Esophagus muscularis mucosa (tissue), 3 donors: ENCODE results near the gene CYBC1.

Experiments used
- POLR2A ChIP-seq: fragments of 450-650 bp; IDR thresholded peaks from one replicate; pipeline ENCODE4 v1.6.1; 2017; ENCODE audit warnings: antibody characterized with exemption, moderate library complexity, mild to moderate bottlenecking, low read depth
- POLR2AphosphoS5 ChIP-seq, 2 donors: sonication (generic); formaldehyde crosslinking; IDR thresholded peaks; one replicate each; pipeline ENCODE4 v1.6.1; 2017; ENCODE audit warnings: antibody characterized with exemption in 2 of 2
- TF ChIP-seq, protein P1 (sequence below), 3 experiments: fragments of 200-600 bp in 2 of 3; fragments of 450-650 bp in 1 of 3; sonication (generic) in 2 of 3; IDR thresholded peaks; one replicate each; pipeline ENCODE4 v1.5.1; 2017 to 2019; ENCODE audit warnings: antibody characterized with exemption in 3 of 3, mild to moderate bottlenecking in 2 of 3, moderate library complexity in 1 of 3

DNA sequence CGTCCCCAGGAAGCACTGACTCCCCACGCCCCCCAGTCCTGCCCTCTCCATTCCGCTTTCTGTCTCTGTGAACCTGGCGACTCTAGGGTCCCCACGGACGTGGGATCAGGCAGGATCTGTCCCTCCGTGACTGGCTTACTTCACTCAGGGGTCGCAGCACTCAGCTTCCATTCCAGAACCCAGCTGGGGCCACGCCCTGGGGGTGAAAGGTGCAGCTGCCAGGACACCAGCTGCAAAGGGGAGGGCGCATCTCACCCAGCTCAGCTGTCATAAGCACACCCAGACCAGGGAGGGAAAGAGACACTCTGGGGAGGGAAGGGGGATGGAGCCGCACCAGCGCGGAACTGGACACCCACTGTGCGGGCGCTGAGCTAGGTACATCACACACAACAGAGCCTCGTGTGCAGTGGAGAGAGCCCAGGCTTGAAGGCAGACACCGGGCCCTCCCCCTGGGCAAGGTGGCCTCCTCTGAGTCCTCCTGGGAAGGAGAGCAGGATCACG is 50.9 kb downstream of the CYBC1 start:
- TF ChIP-seq, protein P1, sequence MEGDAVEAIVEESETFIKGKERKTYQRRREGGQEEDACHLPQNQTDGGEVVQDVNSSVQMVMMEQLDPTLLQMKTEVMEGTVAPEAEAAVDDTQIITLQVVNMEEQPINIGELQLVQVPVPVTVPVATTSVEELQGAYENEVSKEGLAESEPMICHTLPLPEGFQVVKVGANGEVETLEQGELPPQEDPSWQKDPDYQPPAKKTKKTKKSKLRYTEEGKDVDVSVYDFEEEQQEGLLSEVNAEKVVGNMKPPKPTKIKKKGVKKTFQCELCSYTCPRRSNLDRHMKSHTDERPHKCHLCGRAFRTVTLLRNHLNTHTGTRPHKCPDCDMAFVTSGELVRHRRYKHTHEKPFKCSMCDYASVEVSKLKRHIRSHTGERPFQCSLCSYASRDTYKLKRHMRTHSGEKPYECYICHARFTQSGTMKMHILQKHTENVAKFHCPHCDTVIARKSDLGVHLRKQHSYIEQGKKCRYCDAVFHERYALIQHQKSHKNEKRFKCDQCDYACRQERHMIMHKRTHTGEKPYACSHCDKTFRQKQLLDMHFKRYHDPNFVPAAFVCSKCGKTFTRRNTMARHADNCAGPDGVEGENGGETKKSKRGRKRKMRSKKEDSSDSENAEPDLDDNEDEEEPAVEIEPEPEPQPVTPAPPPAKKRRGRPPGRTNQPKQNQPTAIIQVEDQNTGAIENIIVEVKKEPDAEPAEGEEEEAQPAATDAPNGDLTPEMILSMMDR (IDR thresholded peaks at IDR 0.05) = no peak
- TF ChIP-seq POLR2A = no peak
- TF ChIP-seq POLR2AphosphoS5 (IDR thresholded peaks at IDR 0.05) = no peak
